ENCODE measurements around the gene THOC5. TPM values are rescaled to one million over a fixed set of nuclear protein-coding genes. Genes with fewer than 3 reads are reported as not detected.

THOC5 gene
- total and polyA plus RNA-seq, 2 donors from 2014 or later: 23.1 to 37.9 TPM

GRCh38 chr22:29463629-29464028 lies 89.9 kb downstream of the THOC5 start:
- no peaks in the 10 kb centered on the region for H3K9me3 ChIP-seq (ENCODE audit: control insufficient read depth in 2 of 3, insufficient read depth in 1 of 3, low read length in 3 of 3)
- H3K9ac ChIP-seq (ENCODE audit: low read length in 3 of 3): no peak overlapping the region
- H3K27me3 ChIP-seq (ENCODE audit: control insufficient read depth, insufficient read depth, low read length): no peaks in the 10 kb centered on the region
- H3K4me3 ChIP-seq (ENCODE audit: low read length in 3 of 3): no peak overlapping the region
- TF ChIP-seq CTCF (IDR thresholded peaks at IDR 0.05; ENCODE audit: borderline replicate concordance, extremely low read depth, insufficient read depth): no peak
- no peaks in the 10 kb centered on the region for H3K36me3 ChIP-seq (ENCODE audit: control insufficient read depth in 2 of 3, insufficient read depth in 3 of 3, low read length in 3 of 3)
- H3K27ac ChIP-seq (ENCODE audit: low read depth in 2 of 2, low read length in 2 of 2): no peak overlapping the region
- H3K4me1 ChIP-seq (ENCODE audit: control insufficient read depth in 2 of 3, insufficient read depth in 2 of 3, low read depth in 1 of 3, low read length in 3 of 3): no peaks in the 10 kb centered on the region
- intact Hi-C loops (cut with DNase I): no loop called here
- FAIRE-seq (no peak), DNase-seq (no peak)

- FAIRE-seq: no peak
- H3K27ac ChIP-seq (ENCODE audit: low read depth in 2 of 2, low read length in 2 of 2): no peak overlapping the region
- no peak for DNase-seq
- no peaks in the 10 kb centered on the region for H3K36me3 ChIP-seq (ENCODE audit: control insufficient read depth in 2 of 3, insufficient read depth in 3 of 3, low read length in 3 of 3)
- H3K9me3 ChIP-seq (ENCODE audit: control insufficient read depth in 2 of 3, insufficient read depth in 1 of 3, low read length in 3 of 3): no peaks in the 10 kb centered on the region
- no peak for TF ChIP-seq CTCF (IDR thresholded peaks at IDR 0.05; ENCODE audit: borderline replicate concordance, extremely low read depth, insufficient read depth)
- intact Hi-C loops (cut with DNase I): no loop called here
- no peaks in the 10 kb centered on the region for H3K27me3 ChIP-seq (ENCODE audit: control insufficient read depth, insufficient read depth, low read length)
- no peak overlapping the region for H3K9ac ChIP-seq (ENCODE audit: low read length in 3 of 3)
- H3K4me3 ChIP-seq (ENCODE audit: low read length in 3 of 3): no peak overlapping the region
- no peaks in the 10 kb centered on the region for H3K4me1 ChIP-seq (ENCODE audit: control insufficient read depth in 2 of 3, insufficient read depth in 2 of 3, low read depth in 1 of 3, low read length in 3 of 3)
Observed at GRCh38 chr22:29461263-29461662, 92.3 kb downstream of the THOC5 start.

GRCh38 chr22:29459773-29460172 lies 93.8 kb downstream of the THOC5 start:
- Histone ChIP-seq H3K27me3 (ENCODE audit: control insufficient read depth, insufficient read depth, low read length) (no peaks in the 10 kb centered on the region), H3K4me1 (ENCODE audit: control insufficient read depth in 2 of 3, insufficient read depth in 2 of 3, low read depth in 1 of 3, low read length in 3 of 3) (no peaks in the 10 kb centered on the region), H3K27ac (ENCODE audit: low read depth in 2 of 2, low read length in 2 of 2) (no peak overlapping the region), H3K4me3 (ENCODE audit: low read length in 3 of 3) (no peak overlapping the region), H3K9me3 (ENCODE audit: control insufficient read depth in 2 of 3, insufficient read depth in 1 of 3, low read length in 3 of 3) (no peaks in the 10 kb centered on the region), H3K9ac (ENCODE audit: low read length in 3 of 3) (no peak overlapping the region), H3K36me3 (ENCODE audit: control insufficient read depth in 2 of 3, insufficient read depth in 3 of 3, low read length in 3 of 3) (no peaks in the 10 kb centered on the region)
- FAIRE-seq: no peak
- intact Hi-C loops (cut with DNase I): no loop called here
- no peak for DNase-seq
- no peak for TF ChIP-seq CTCF (IDR thresholded peaks at IDR 0.05; ENCODE audit: borderline replicate concordance, extremely low read depth, insufficient read depth)

- no peak for TF ChIP-seq CTCF (IDR thresholded peaks at IDR 0.05; ENCODE audit: borderline replicate concordance, extremely low read depth, insufficient read depth)
- H3K4me1 ChIP-seq (ENCODE audit: control insufficient read depth in 2 of 3, insufficient read depth in 2 of 3, low read depth in 1 of 3, low read length in 3 of 3): no peaks in the 10 kb centered on the region
- DNase-seq: no peak
- no peaks in the 10 kb centered on the region for H3K9me3 ChIP-seq (ENCODE audit: control insufficient read depth in 2 of 3, insufficient read depth in 1 of 3, low read length in 3 of 3)
- no peaks in the 10 kb centered on the region for H3K36me3 ChIP-seq (ENCODE audit: control insufficient read depth in 2 of 3, insufficient read depth in 3 of 3, low read length in 3 of 3)
- FAIRE-seq: no peak
- no peak overlapping the region for H3K9ac ChIP-seq (ENCODE audit: low read length in 3 of 3)
- H3K27me3 ChIP-seq (ENCODE audit: control insufficient read depth, insufficient read depth, low read length): no peaks in the 10 kb centered on the region
- H3K4me3 ChIP-seq (ENCODE audit: low read length in 3 of 3): no peak overlapping the region
- intact Hi-C loops (cut with DNase I): no loop called here
- H3K27ac ChIP-seq (ENCODE audit: low read depth in 2 of 2, low read length in 2 of 2): no peak overlapping the region
Observed at GRCh38 chr22:29458551-29458950, 95.0 kb downstream of the THOC5 start.

Data from kidney (tissue), 14 donors.